ACC112 (cell line): ENCODE results near the gene MTCL1.
A peak's percentile ranks its signal among the peaks of the same experiment; 100 is the strongest.

Experiments
- H2AFZ ChIP-seq: fragments of 200-600 bp; sonication (generic); one replicate; pipeline ENCODE4 v1.6.0; 2017; ENCODE audit warnings: antibody characterized with exemption, low read length; ENCODE audit not compliant: unreplicated experiment
- H3K27ac ChIP-seq: fragments of 200-600 bp; sonication (generic); 2 replicates; pipeline ENCODE4 v1.5.1; 2014; ENCODE audit warnings: low read depth, mild to moderate bottlenecking, antibody characterized with exemption, low read length, moderate library complexity
- H3K27me3 ChIP-seq: fragments of 200-600 bp; sonication (generic); 2 replicates; pipeline ENCODE4 v1.6.1; 2014; ENCODE audit warnings: mild to moderate bottlenecking, antibody characterized with exemption, low read length, moderate library complexity, mixed read lengths; ENCODE audit not compliant: insufficient read depth
- H3K36me3 ChIP-seq: fragments of 200-600 bp; sonication (generic); 2 replicates; pipeline ENCODE4 v1.6.1; 2016; ENCODE audit warnings: mild to moderate bottlenecking, antibody characterized with exemption, low read length, moderate library complexity, mixed read lengths; ENCODE audit not compliant: insufficient read depth
- H3K4me1 ChIP-seq: fragments of 200-600 bp; sonication (generic); one replicate; pipeline ENCODE4 v1.6.1; 2016; ENCODE audit warnings: low read length, mixed read lengths; ENCODE audit not compliant: insufficient read depth, unreplicated experiment, control insufficient read depth
- H3K4me3 ChIP-seq: fragments of 200-600 bp; sonication (generic); 2 replicates; pipeline ENCODE4 v1.5.1; 2014; ENCODE audit warnings: mild to moderate bottlenecking, low read depth, low read length
- H3K79me2 ChIP-seq: fragments of 200-600 bp; sonication (generic); one replicate; pipeline ENCODE4 v1.6.0; 2016; ENCODE audit warnings: low read length; ENCODE audit not compliant: control insufficient read depth, unreplicated experiment, insufficient read depth

MTCL1 gene

DNA sequence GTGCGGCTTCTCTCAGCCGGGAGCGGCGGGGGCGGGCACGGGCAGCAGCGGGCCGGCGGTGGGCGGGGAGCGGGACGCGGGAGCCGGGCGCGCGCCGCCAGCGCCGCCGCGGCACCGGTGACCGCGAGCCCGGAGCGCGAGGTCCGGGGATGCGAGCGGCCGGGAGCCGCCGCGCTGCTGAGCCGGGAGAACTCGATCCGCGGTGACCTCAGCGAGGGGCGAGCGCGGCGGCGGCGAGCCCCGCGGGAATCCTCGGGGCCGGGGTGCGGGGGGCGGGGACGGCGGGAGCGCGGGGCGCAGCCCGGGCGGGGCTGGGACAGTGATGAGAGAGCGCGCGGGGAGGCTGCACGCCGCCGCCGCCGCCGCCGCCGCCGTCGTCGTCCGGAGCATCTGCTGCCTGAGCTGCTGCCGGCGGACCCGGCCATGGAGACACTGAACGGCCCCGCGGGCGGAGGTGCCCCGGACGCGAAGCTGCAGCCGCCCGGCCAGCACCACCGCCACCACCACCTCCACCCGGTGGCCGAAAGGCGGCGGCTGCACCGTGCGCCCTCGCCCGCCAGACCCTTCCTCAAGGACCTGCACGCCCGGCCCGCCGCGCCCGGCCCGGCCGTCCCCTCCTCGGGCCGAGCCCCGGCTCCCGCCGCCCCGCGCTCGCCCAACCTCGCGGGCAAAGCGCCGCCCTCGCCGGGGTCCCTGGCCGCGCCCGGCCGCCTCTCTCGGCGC is at the start of gene MTCL1:
MTCL1 (plus strand) TSS at position 319 of the 723 bp plus-strand sequence; CDS start at position 424, 105 bp downstream.
- Histone ChIP-seq H3K36me3 (peaks cover 6% of the 10 kb centered on the region; the same call in 1 of the 2 replicates), H2AFZ (peak within 1 kb of the TSS; percentile 49), H3K27me3 (no peaks in the 10 kb centered on the region), H3K4me3 (peak within 1 kb of the TSS; percentile 81), H3K4me1 (peaks cover 23% of the 10 kb centered on the region), H3K27ac (no peak within 1 kb of the TSS), H3K79me2 (peaks cover 41% of the 10 kb centered on the region)

GRCh38 chr18:8656232-8656631 is 49.1 kb upstream of the MTCL1 start:
- Histone ChIP-seq H3K27ac (no peak overlapping the region), H3K79me2 (no peaks in the 10 kb centered on the region), H2AFZ (no peak overlapping the region), H3K27me3 (no peaks in the 10 kb centered on the region), H3K36me3 (no peaks in the 10 kb centered on the region), H3K4me1 (peaks cover 12% of the 10 kb centered on the region), H3K4me3 (no peak overlapping the region)

GRCh38 chr18:8657050-8657820 is 48.1 kb upstream of the MTCL1 start:
- no peak overlapping the region for H3K4me3 ChIP-seq
- no peaks in the 10 kb centered on the region for H3K27me3 ChIP-seq
- H2AFZ ChIP-seq: no peak overlapping the region
- H3K4me1 ChIP-seq: peaks cover 16% of the 10 kb centered on the region
- H3K36me3 ChIP-seq: no peaks in the 10 kb centered on the region
- no peak overlapping the region for H3K27ac ChIP-seq
- no peaks in the 10 kb centered on the region for H3K79me2 ChIP-seq

DNA sequence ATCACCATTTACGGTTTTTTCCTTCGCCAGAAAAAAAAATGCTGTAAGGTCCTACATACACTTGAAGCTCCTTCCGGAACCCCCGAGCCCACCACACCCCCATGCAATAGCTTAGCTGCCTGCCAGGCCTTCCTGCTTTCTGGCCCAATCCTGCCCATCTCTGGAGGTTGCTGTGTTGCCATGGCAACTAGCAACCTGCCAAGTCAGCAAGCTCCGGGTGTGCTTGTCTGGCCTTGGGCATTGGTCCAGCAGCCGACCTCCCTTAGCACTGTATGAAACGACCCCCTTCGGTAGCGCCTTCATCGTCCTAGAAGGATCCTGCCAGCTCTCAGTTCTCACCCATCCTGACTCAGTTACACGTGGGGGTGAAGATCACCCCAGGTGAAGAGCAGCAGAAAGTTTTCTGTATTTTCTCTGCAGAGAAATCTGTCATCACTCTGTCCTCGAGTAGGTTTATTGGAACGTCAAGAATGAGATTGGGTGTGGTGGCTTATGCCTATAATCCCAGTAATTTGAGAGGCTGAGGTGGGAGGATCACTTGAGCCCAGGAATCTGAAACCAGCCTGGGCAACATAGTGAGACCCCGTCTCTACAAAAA is 47.4 kb upstream of the MTCL1 start:
- H3K36me3 ChIP-seq: no peaks in the 10 kb centered on the region
- no peak overlapping the region for H2AFZ ChIP-seq
- H3K27ac ChIP-seq: no peak overlapping the region
- peaks cover 16% of the 10 kb centered on the region for H3K4me1 ChIP-seq
- H3K27me3 ChIP-seq: no peaks in the 10 kb centered on the region
- H3K4me3 ChIP-seq: no peak overlapping the region
- no peaks in the 10 kb centered on the region for H3K79me2 ChIP-seq

GRCh38 chr18:8658858-8659485 is 46.4 kb upstream of the MTCL1 start:
- H2AFZ ChIP-seq: no peak overlapping the region
- no peak overlapping the region for H3K27ac ChIP-seq
- H3K27me3 ChIP-seq: no peaks in the 10 kb centered on the region
- H3K79me2 ChIP-seq: no peaks in the 10 kb centered on the region
- H3K4me1 ChIP-seq: peaks cover 16% of the 10 kb centered on the region
- no peak overlapping the region for H3K4me3 ChIP-seq
- no peaks in the 10 kb centered on the region for H3K36me3 ChIP-seq

DNA sequence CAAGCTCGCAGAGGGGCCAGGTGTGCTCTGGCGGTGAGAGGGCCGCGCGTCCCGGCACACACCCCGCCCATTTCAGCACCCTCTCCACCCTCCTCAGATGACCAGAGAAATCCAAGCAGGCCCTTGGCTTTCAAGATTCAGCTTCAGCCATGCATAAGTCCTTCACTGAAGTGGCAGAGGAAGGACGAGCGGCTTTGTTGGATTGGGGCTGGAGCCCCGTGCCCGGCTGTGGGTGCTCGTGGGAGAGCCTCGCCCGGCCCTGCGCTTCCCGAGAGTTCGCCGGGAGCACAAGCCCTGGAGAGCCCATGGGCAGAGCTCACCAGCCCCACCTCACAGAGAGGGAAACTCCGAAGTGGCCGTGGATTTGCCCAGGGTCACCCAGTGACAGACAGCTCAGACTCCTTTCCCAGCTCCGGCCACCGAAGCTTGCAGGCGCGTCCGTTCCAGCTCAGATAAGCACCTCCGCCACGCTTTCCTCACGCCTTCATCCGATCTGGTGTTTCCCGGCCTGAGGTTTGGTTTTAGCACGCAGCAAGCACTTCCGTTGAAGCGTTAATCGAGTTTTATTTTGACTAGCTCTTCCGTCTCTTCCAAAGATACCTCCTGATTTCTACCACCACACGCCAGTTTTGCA is 45.6 kb upstream of the MTCL1 start:
- no peaks in the 10 kb centered on the region for H3K79me2 ChIP-seq
- H3K27me3 ChIP-seq: no peaks in the 10 kb centered on the region
- H3K27ac ChIP-seq: no peak overlapping the region
- no peaks in the 10 kb centered on the region for H3K36me3 ChIP-seq
- H3K4me3 ChIP-seq: no peak overlapping the region
- no peak overlapping the region for H2AFZ ChIP-seq
- peaks cover 16% of the 10 kb centered on the region for H3K4me1 ChIP-seq

DNA sequence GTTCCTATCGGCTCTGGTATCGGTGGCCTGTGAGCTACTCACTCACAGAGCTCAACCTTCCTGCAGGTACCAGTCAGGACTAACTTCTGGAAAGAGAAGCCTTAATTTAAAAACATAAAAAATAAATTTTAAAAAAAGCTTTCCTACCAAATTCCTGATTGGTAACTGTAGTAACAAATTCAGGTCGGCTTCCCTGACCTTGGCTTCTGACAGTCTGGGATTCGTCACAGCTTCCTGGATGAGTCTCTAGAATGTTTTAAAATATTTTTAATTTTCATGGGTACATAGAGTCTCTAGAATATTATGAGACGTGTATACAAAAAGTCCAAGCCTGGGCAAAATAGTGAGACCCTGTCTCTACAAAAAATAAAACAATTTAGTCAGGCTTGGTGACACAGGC is 45.0 kb upstream of the MTCL1 start:
- no peak overlapping the region for H2AFZ ChIP-seq
- no peak overlapping the region for H3K4me3 ChIP-seq
- peaks cover 18% of the 10 kb centered on the region for H3K4me1 ChIP-seq
- H3K79me2 ChIP-seq: no peaks in the 10 kb centered on the region
- H3K27me3 ChIP-seq: no peaks in the 10 kb centered on the region
- no peaks in the 10 kb centered on the region for H3K36me3 ChIP-seq
- H3K27ac ChIP-seq: no peak overlapping the region

GRCh38 chr18:8661754-8662559 is 43.4 kb upstream of the MTCL1 start:
- no peak overlapping the region for H3K27ac ChIP-seq
- H3K36me3 ChIP-seq: no peaks in the 10 kb centered on the region
- H2AFZ ChIP-seq: peak overlapping the region; percentile 21
- H3K79me2 ChIP-seq: no peaks in the 10 kb centered on the region
- no peak overlapping the region for H3K4me3 ChIP-seq
- H3K27me3 ChIP-seq: no peaks in the 10 kb centered on the region
- peaks cover 28% of the 10 kb centered on the region for H3K4me1 ChIP-seq

DNA sequence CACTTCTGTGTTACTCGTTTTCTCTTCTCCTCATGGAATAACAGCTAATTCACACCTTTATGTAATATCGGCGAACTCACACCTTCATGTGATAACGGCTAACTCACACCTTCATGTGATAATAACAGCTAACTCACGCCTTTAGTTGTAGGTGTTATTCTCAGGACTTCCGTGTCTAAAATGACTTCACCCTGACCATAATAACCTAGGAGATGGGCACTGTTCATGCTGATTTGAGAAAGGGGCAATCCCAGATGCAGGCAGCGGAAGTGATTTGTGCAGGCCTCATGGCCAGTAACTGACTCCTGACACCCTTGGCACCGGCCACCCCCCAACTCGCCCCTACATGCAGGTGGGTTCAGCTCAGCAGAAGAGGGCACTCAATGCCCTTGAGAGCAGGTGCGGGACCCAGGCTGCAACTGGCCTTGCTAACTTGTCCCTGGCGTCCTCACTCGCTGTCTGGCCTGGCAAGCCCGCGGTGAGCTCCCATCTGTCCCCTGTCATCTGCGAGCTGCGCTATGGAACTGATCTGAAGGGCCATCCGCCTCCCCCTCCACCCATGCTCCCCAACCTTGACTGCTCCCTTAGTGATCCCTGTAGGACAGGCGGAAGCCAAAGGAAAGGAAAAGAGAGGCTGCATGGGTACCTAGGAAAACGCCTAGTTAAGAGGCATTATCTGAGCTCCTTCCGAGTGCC is 42.6 kb upstream of the MTCL1 start:
- Histone ChIP-seq H3K36me3 (no peaks in the 10 kb centered on the region), H3K27me3 (no peaks in the 10 kb centered on the region), H2AFZ (no peak overlapping the region), H3K79me2 (no peaks in the 10 kb centered on the region), H3K27ac (no peak overlapping the region), H3K4me1 (peaks cover 31% of the 10 kb centered on the region), H3K4me3 (no peak overlapping the region)
